Panc1 (cell line): Measurements from ENCODE around the gene PTPRA. TPM values are rescaled to one million over a fixed set of nuclear protein-coding genes. Genes with fewer than 3 reads are reported as not detected.

Experiments used
- ATAC-seq: fragments of 200-7000 bp; cut with Tn5 transposase; 2 replicates; pipeline ENCODE4 v1.9.1; 2020; ENCODE audit warnings: mild to moderate bottlenecking, moderate library complexity
- BruUV-seq: library from RNA; stranded (reverse); fragments of 400-500 nt; replicated peaks from 2 replicates; lab custom pipeline; 2021; lab: Mats Ljungman, UMichigan
- CTCF ChIA-PET: fragments of 300-600 bp; sonication (Branson Sonifier 250); formaldehyde crosslinking; loops from one replicate; lab custom pipeline; 2022; ENCODE audit warnings: antibody characterized with exemption; lab: Charles Lee
- POLR2A ChIA-PET: fragments of 300-600 bp; sonication (Branson Sonifier 250); formaldehyde crosslinking; loops from one replicate; lab custom pipeline; 2022; ENCODE audit warnings: antibody characterized with exemption; lab: Charles Lee
- DNase-seq: peaks from one replicate; pipeline ENCODE4 v3.0.0-alpha.2; 2010; ENCODE audit warnings: low read depth, low spot score
- H3K27ac ChIP-seq: 2 replicates; pipeline ENCODE4 v1.5.1; 2011; ENCODE audit warnings: mild to moderate bottlenecking, low read length, inconsistent platforms
- H3K27me3 ChIP-seq: fragments of 200-500 bp; sonication (Bioruptor generic); 2 replicates; pipeline ENCODE4 v1.6.0; 2014; ENCODE audit warnings: low read length, inconsistent platforms; ENCODE audit not compliant: control insufficient read depth, insufficient read depth
- H3K36me3 ChIP-seq: fragments of 200-500 bp; sonication (Bioruptor generic); 2 replicates; pipeline ENCODE4 v1.5.1; 2014; ENCODE audit warnings: inconsistent platforms, mild to moderate bottlenecking, low read length, moderate library complexity; ENCODE audit not compliant: control insufficient read depth, insufficient read depth
- H3K4me1 ChIP-seq: 2 replicates; pipeline ENCODE4 v1.5.1; 2011; ENCODE audit warnings: inconsistent platforms, mild to moderate bottlenecking, low read length, moderate library complexity; ENCODE audit not compliant: control insufficient read depth, insufficient read depth
- H3K4me3 ChIP-seq, 2 experiments: 2 replicates each; pipeline ENCODE4 v1.5.1; 2011 to 2012; ENCODE audit warnings: low read depth in 2 of 2, low read length in 2 of 2, mild to moderate bottlenecking in 2 of 2, inconsistent platforms in 1 of 2, moderate library complexity in 1 of 2
- H3K9me3 ChIP-seq: fragments of 200-500 bp; sonication (Bioruptor generic); 2 replicates; pipeline ENCODE4 v1.5.1; 2014; ENCODE audit warnings: low read depth, mild to moderate bottlenecking, inconsistent platforms, low read length, moderate library complexity; ENCODE audit not compliant: control insufficient read depth, insufficient read depth
- POLR2AphosphoS5 ChIP-seq: IDR thresholded peaks from 2 replicates; pipeline ENCODE4 v1.6.1; 2012; ENCODE audit warnings: mild to moderate bottlenecking, low read depth, low read length, moderate library complexity
- SIN3A ChIP-seq: IDR thresholded peaks from 2 replicates; pipeline ENCODE4 v1.6.1; 2012; ENCODE audit warnings: low read depth, mild to moderate bottlenecking, low read length, moderate library complexity, borderline replicate concordance; ENCODE audit not compliant: insufficient read depth
- TCF7L2 ChIP-seq: IDR thresholded peaks from 2 replicates; pipeline ENCODE4 v1.6.1; 2011; ENCODE audit warnings: mild to moderate bottlenecking, low read depth, low read length, inconsistent platforms
- in situ Hi-C: cut with HindIII; loops from 2 replicates; pipeline ENCODE4 v1.10.0; 2016; ENCODE audit warnings: low sequenced_read_pairs, low pct_unique_long_range_greater_than_20kb
- intact Hi-C: fragments of 100-400 bp; cut with micrococcal nuclease; formaldehyde crosslinking; loops from one replicate; pipeline ENCODE4 v1.10.0; 2022; ENCODE audit not compliant: unreplicated experiment
- total RNA-seq: library from RNA; stranded (reverse); gene quantifications from one replicate; pipeline ENCODE4 v1.2.1, GENCODE V29; 2021; ENCODE audit not compliant: unreplicated experiment
- TF ChIP-seq, protein P1 (sequence below), 2 experiments: IDR thresholded peaks; 2 replicates each; pipeline ENCODE4 v1.6.1; 2011 to 2012; ENCODE audit warnings: low read depth in 2 of 2, control low read depth in 1 of 2, low read length in 1 of 2, mild to moderate bottlenecking in 1 of 2, moderate library complexity in 1 of 2; ENCODE audit not compliant: insufficient read depth in 1 of 2
- TF ChIP-seq, protein P2 (sequence below): fragments of 450-650 bp; IDR thresholded peaks from 2 replicates; pipeline ENCODE4 v1.5.1; 2017; ENCODE audit warnings: mild to moderate bottlenecking

Gene PTPRA
- total RNA-seq, 1 experiment from 2014 or later, result 56.6 TPM

GRCh38 chr20:2834401-2835110, 38.7 kb upstream of the PTPRA start:
- intact Hi-C loops, result no loop called here
- ChIA-PET POLR2A (interaction anchor here (0.6 kb wide), 1 partner anchor 309 kb away, joined by 11 read pairs; no protein-coding TSS in a partner anchor), CTCF (no interaction called here)
- Histone ChIP-seq H3K36me3 (no peaks in the 10 kb centered on the region), H3K27ac (no peak overlapping the region), H3K4me1 (no peaks in the 10 kb centered on the region), H3K4me3 (no peak overlapping the region), H3K27me3 (no peaks in the 10 kb centered on the region), H3K9me3 (no peaks in the 10 kb centered on the region)
- TF ChIP-seq, protein P1, sequence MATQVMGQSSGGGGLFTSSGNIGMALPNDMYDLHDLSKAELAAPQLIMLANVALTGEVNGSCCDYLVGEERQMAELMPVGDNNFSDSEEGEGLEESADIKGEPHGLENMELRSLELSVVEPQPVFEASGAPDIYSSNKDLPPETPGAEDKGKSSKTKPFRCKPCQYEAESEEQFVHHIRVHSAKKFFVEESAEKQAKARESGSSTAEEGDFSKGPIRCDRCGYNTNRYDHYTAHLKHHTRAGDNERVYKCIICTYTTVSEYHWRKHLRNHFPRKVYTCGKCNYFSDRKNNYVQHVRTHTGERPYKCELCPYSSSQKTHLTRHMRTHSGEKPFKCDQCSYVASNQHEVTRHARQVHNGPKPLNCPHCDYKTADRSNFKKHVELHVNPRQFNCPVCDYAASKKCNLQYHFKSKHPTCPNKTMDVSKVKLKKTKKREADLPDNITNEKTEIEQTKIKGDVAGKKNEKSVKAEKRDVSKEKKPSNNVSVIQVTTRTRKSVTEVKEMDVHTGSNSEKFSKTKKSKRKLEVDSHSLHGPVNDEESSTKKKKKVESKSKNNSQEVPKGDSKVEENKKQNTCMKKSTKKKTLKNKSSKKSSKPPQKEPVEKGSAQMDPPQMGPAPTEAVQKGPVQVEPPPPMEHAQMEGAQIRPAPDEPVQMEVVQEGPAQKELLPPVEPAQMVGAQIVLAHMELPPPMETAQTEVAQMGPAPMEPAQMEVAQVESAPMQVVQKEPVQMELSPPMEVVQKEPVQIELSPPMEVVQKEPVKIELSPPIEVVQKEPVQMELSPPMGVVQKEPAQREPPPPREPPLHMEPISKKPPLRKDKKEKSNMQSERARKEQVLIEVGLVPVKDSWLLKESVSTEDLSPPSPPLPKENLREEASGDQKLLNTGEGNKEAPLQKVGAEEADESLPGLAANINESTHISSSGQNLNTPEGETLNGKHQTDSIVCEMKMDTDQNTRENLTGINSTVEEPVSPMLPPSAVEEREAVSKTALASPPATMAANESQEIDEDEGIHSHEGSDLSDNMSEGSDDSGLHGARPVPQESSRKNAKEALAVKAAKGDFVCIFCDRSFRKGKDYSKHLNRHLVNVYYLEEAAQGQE (IDR thresholded peaks at IDR 0.05; ENCODE audit: insufficient read depth in 1 of 2, low read depth in 2 of 2, low read length in 1 of 2), result no peak
- TF ChIP-seq, protein P2, sequence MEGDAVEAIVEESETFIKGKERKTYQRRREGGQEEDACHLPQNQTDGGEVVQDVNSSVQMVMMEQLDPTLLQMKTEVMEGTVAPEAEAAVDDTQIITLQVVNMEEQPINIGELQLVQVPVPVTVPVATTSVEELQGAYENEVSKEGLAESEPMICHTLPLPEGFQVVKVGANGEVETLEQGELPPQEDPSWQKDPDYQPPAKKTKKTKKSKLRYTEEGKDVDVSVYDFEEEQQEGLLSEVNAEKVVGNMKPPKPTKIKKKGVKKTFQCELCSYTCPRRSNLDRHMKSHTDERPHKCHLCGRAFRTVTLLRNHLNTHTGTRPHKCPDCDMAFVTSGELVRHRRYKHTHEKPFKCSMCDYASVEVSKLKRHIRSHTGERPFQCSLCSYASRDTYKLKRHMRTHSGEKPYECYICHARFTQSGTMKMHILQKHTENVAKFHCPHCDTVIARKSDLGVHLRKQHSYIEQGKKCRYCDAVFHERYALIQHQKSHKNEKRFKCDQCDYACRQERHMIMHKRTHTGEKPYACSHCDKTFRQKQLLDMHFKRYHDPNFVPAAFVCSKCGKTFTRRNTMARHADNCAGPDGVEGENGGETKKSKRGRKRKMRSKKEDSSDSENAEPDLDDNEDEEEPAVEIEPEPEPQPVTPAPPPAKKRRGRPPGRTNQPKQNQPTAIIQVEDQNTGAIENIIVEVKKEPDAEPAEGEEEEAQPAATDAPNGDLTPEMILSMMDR, result no peak
- TF ChIP-seq POLR2AphosphoS5 (no peak), TCF7L2 (no peak), SIN3A (no peak)
- DNase-seq (no peak), ATAC-seq (no peak)
- in situ Hi-C loops, result no loop called here
- no TSS peak for BruUV-seq

- DNase-seq, result no peak
- Histone ChIP-seq H3K4me1 (no peaks in the 10 kb centered on the region), H3K27ac (no peak overlapping the region), H3K27me3 (no peaks in the 10 kb centered on the region), H3K9me3 (no peaks in the 10 kb centered on the region), H3K36me3 (no peaks in the 10 kb centered on the region), H3K4me3 (no peak overlapping the region)
- ChIA-PET CTCF (no interaction called here), POLR2A (no interaction called here)
- intact Hi-C loops (no loop called here), in situ Hi-C loops (no loop called here)
- TF ChIP-seq SIN3A (no peak), TCF7L2 (no peak), POLR2AphosphoS5 (no peak)
- TF ChIP-seq, protein P2, result no peak
- TF ChIP-seq, protein P1 (IDR thresholded peaks at IDR 0.05; ENCODE audit: insufficient read depth in 1 of 2, low read depth in 2 of 2, low read length in 1 of 2), result no peak
- ATAC-seq, result no peak
- no TSS peak for BruUV-seq
These were observed 37.9 kb upstream of the PTPRA start for GRCh38 chr20:2835331-2835796.
